Left renal cortex interstitium (tissue), 4 donors: ENCODE data around the gene SRPRB. TPM values are rescaled to one million over a fixed set of nuclear protein-coding genes. Genes with fewer than 3 reads are reported as not detected.

ENCODE experiments used
- DNase-seq, 4 donors: peaks; one replicate each; pipeline ENCODE4 v3.0.0-alpha.2; 2013; ENCODE audit warnings: low read depth in 4 of 4, low spot score in 2 of 4, missing footprints in 1 of 4
- polyA plus RNA-seq, 4 donors: library from polyadenylated mRNA; unstranded; fragments of 120-200 nt; gene quantifications; one replicate each; pipeline ENCODE4 v1.2.1, GENCODE V29; 2013; ENCODE audit not compliant: insufficient read length in 4 of 4

SRPRB gene
- polyA plus RNA-seq, 4 donors, result 44.7 to 56.1 (median 50.8) TPM

DNA sequence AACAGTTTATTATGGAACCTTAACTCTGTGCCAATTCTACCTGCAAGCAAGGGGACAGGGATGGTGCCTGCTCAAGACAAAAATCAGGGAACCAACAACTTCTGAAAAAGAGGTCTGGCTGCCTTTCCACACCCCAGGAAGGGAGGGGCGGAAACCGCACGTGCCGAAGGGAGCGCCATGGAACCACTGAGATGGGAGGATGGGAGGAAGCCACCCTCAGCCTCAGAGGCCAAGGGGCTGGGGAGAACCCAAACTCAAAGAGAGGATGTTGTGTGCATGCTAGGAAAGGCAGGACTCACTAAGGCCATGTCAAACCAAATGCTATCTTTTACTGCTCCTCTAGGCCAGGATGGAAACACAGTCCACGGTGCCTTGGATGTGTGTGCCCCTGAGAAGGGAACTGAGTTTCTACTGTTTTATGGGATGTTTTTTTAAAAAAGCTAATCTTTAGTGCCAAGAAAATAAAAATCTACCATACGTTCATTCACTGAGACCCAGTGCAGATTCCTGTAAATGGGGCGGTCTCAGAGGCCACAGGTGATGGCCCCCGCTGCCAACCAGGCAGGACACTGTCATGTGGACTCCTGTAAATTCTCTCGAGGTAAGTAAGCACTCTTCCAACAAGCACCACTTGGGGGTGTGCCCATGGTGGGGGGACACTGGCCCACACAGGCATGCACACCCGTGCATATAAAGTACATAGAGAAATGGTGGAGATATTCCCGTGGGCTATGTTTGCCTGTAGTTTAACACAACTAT is 20.5 kb downstream of the SRPRB start:
- no peak for DNase-seq

DNA sequence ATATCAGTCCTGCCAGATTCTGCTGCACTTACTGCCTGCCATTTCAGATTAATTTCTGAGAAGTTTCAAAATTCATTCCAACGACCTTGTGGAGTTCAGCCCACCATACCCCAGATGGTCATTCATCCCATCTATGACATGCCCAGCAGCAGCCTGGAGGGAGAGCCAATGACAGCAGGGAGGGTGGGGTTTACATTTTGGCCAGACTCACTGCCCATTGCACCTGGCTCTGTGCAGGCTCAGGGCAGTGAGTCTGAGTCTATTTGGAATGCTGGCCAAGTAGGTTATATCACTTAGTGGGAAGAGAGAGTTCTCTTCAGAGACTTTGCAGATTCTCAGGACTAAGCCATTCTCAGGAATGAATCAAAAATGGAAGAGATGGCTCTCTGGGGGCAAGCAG is 21.5 kb downstream of the SRPRB start:
- no peak for DNase-seq

GRCh38 chr3:133827684-133828083 is 22.1 kb downstream of the SRPRB start:
- no peak for DNase-seq

DNA sequence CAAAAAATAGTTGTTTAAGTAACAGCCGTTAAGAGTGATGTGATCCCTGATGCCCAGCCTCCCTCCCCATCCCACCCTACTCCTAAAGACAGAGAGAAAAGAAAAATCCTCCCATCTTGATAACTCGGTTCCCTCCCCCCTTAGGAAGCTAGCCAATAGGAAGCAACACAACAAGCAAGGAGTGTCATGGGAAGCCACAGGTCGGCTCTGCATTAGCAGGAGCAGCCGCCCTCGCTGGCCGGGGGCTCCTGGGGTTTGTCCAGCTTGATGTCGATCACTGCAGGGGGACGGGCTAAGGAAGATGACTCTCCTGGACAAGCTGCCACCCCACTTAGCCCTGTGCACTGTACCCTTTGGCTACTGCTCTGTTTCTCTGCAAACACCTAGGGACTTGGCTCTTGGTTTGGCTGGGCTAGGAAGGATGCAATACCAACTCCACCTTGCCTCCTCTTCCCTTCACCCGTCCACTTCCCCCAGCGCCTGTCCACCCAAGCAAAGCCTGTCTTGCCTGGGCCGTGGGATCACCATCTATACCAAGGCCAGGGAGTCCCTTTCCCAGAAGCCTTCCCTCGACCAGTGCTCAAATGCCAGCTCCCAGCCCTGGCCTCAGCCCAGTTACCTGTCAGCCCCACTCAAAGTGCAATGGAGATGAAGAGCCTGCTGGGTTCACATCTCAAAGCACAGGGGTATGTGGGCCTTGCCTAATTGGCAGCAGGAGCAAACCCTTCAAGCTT is 23.1 kb downstream of the SRPRB start:
- no peak for DNase-seq

GRCh38 chr3:133829310-133829707 is 23.7 kb downstream of the SRPRB start:
- no peak for DNase-seq

GRCh38 chr3:133830071-133830470 is 24.5 kb downstream of the SRPRB start:
- DNase-seq, result no peak

DNA sequence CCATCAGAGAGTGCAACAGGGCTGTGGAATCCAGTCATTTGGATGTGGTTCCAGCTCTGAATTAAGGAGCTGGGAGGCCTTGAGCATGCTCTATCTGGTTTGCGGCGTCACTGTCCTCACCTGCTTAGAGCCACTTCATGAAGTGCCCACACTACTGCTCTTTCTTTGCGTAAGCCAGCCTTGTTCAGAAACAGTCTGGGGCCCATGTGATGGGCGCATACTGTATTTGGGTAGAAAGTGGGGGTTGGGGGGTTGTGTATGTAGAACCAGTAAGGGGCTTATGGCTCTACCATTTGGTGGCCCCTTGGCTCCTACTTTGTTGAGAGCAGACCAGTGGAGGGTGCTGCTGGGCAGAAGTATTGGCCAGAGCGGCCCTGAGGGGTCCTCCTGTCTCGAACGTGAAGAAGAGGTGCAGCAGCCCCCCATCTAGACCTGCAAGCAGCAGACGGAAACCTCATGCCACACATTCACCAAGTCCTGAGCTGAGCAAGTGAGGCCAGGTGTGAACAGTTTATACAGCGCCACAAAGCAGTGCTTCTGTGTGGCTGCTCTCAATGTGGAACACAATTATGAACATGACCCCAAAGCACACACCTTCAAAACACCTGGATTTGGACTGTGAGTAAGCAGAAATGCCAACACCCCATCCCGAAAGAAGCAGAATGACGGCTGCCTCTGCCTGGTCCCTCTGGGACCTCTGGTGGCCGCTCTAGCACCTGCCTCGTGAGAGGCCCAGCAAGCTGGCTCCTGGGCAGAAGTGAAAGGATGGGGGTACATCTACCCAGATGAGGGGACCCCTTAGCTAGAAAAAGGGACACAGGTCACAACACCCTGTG is 26.6 kb downstream of the SRPRB start:
- no peak for DNase-seq

DNA sequence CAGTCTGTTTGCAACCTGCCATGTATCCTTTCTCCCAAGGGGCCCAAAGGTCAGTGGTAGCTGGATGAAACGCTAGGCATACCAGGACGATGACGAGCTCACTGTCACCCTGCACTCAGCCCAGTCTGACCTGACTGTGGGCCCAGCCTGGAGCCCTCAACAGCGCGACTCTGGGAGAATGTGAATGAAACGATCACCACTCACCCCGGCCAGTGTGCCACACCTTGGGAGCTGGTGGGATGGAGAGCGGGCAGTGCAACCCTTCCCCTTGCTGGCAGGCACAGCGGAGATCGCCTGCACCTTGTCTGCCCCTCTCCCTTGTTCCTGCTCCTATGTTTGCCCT is 27.2 kb downstream of the SRPRB start:
- DNase-seq, result no peak

GRCh38 chr3:133833267-133833666 is 27.7 kb downstream of the SRPRB start:
- DNase-seq, result no peak

DNA sequence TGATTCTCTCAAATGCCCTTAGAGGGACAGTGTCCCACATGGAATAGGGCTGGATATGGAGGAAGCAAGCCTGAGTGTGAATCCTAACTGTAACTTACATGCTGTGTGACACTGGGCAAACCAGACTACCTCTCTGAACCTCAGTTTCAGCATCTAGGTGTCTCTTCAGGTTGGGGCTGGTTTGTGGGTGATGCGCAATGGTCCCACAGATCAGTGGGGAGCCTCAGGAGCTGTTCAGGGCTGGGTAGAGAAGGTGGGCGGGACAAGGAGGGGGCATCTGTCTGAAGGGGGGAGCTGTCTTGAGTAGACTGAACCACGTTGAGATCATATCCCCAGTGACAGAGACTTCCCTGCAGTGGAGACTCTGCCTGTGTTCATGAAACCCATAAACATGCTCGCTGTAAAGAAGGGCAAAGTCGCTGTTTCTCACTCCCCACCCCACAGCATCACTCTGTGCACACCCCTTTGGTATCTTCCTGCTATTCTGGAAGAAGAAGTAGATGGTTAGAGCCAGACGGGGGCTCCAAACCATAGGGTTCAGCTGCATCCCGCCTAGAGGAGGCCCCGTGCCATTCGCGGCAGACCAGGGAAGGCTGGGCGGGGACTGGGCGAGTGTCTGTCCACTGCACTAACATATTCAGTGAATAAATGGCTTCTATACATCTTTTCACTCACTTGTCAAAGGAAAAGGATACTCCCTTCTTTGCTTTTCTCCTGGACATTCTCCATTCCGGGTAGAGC is 28.4 kb downstream of the SRPRB start:
- DNase-seq, result no peak

GRCh38 chr3:133834621-133835417 is 29.2 kb downstream of the SRPRB start:
- DNase-seq, result no peak

DNA sequence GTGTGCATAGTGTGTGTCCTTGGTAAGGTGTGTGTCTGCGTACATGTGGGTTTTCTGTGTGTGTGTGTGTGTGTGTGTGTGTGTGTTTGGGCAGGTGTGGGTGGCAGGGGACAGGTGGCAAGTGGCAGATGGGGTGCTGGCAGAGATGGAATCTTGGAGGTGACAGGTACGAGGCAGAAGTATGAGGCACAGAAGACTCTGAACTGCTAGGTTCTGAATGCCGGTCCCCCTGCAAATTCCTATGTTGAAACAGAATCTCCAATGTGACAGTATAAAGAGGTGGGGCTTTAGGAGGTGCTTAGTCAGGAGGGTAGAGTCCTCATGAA is 29.8 kb downstream of the SRPRB start:
- no peak for DNase-seq

DNA sequence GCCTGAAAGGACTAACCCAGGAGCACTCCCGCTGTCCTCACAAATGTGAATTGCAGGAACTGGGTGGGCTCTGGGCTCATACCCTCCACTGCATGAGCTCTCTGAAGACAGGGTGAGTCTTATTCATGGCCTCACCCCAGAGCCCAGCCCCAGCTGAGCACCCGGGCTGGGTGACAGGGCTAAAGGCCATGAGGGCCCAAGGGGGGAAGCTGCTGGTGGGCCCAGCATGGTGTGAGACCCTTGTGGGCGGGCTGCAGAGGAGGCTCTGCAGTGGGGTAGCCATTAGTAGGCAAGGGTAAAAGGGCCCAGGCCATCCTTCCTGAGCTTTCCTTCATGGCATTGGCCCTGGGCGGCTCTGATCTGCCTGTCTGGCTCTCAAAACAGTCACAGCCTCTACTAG is 30.3 kb downstream of the SRPRB start:
- DNase-seq, result no peak

- DNase-seq, result no peak
These were observed 31.0 kb downstream of the SRPRB start for GRCh38 chr3:133836497-133837158.

- no peak for DNase-seq
These were observed 32.1 kb downstream of the SRPRB start for GRCh38 chr3:133837487-133838295.

DNA sequence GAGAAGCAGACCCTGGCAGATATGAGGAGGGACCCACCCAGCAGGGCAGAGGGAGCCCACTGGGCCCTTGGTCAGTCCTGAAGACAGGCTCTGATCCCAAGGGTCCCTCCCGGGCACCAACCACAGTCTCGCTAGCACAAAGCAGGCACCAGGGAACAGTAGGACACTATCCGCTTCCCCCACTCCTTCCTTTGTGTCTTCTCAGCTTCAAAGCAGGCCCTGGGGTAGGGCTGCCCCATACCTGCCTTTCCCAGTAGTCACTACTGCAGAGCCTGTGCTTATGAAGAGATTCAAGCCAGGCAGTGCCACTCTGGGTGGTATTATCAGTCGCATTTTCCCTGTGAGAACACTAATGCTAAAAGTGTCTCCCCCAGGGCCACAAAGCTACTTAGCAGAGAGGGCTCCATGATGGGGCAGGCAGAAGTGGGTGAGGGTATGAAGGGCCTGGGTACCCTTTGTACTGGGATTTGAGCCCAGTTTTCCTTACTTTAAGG is 32.7 kb downstream of the SRPRB start:
- no peak for DNase-seq

DNA sequence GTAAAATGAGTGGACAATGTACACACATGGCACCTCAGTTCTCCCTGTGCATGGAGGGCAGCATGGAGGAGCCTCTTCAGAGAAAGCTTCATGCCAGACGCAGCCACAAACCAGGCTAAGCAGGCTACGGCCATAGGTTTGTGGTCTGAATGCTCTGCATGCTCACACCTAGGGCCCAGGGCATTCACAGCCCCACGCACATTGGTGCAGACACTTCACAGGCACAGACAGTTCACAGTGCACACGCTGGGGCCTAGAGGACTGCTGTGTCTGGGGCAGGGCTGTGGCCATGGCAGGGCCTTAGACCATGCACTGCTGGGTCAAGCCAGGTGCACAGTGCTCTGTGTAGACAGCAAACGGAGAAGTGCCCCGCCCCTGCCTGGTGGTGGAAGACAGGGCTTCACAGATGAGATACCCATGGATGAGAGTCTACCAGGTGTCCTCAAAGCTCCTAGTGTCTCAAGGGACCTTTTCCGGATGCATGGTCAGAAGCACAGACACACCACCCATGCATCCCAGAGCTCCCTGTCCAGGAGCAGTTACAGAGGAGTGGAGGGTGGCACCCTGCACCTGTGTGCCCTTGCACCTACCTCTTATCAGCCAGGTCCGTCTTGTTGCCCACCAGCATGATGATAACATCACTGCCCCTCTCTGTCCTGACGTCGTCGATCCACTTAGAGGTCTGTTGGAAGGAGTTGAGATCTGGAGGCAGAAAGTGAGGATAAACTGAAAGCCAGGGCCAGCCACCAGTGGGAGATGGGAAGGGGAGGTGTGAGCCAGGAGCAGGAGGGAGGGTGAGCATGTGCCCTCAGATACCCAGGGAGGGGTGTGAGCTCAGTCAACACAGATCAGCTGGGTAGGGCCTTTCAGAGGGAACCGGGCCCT is 33.5 kb downstream of the SRPRB start:
- DNase-seq, result no peak
